T-cell (primary cell): ENCODE measurements around the gene CATSPER2. TPM values are rescaled to one million over a fixed set of nuclear protein-coding genes. Genes with fewer than 3 reads are reported as not detected.
"Not testable (repeated sequence)": the region's sequence is repeated elsewhere in the genome, so short reads cannot be mapped to it uniquely, and the experiment has no call there.

Experiments
- ATAC-seq, 4 experiments: fragments of 200-7000 bp in 3 of 4; fragments of 150-1000 bp in 1 of 4; cut with Tn5 transposase; replicated peaks in 1 of 4; 1 replicate in 3 of 4; 2 replicates in 1 of 4; pipeline ENCODE4 v1.10.0; 2021; ENCODE audit warnings: moderate library complexity in 3 of 4, mild to moderate bottlenecking in 2 of 4, moderate number of reproducible peaks in 1 of 4
- CTCF ChIA-PET, 2 donors: fragments of 300-600 bp; sonication (Branson Sonifier 250); formaldehyde crosslinking; loops; one replicate each; lab custom pipeline; 2022; ENCODE audit warnings: antibody characterized with exemption in 2 of 2; lab: Charles Lee
- POLR2A ChIA-PET, 2 donors: fragments of 300-600 bp; sonication (Branson Sonifier 250); formaldehyde crosslinking; loops; one replicate each; lab custom pipeline; 2022; ENCODE audit warnings: antibody characterized with exemption in 2 of 2; lab: Charles Lee
- DNase-seq, 35 experiments: peaks; one replicate each; pipeline versions ENCODE4 v3.0.0 to v3.0.0-alpha.2; 2013 to 2023
- H3K27ac ChIP-seq: one replicate; pipeline ENCODE4 v1.5.1; 2013; ENCODE audit warnings: low read length
- H3K27me3 ChIP-seq, 2 experiments: replicated peaks in 1 of 2; 1 replicate in 1 of 2; 2 replicates in 1 of 2; pipeline versions ENCODE4 v1.6.1 to v1.7.0; 2013; ENCODE audit warnings: low read length in 1 of 2, mixed read lengths in 1 of 2; ENCODE audit not compliant: control insufficient read depth in 2 of 2, insufficient read depth in 2 of 2; ENCODE audit errors: extremely low read depth in 1 of 2
- H3K36me3 ChIP-seq, 2 donors: 1 replicate in 1 of 2; 2 replicates in 1 of 2; pipeline versions ENCODE4 v1.6.1 to v1.7.0; 2013; ENCODE audit warnings: low read length in 1 of 2; ENCODE audit not compliant: control insufficient read depth in 2 of 2, insufficient read depth in 1 of 2; ENCODE audit errors: extremely low read depth in 1 of 2
- H3K4me1 ChIP-seq, 2 experiments: 1 replicate in 1 of 2; 2 replicates in 1 of 2; pipeline versions ENCODE4 v1.6.1 to v1.7.0; 2013; ENCODE audit warnings: low read length in 2 of 2, mixed read lengths in 1 of 2; ENCODE audit not compliant: insufficient read depth in 2 of 2, control insufficient read depth in 1 of 2; ENCODE audit errors: extremely low read depth in 1 of 2
- H3K4me3 ChIP-seq, 2 donors: 1 replicate in 1 of 2; 2 replicates in 1 of 2; pipeline versions ENCODE4 v1.5.1 to v1.7.0; 2013; ENCODE audit warnings: mild to moderate bottlenecking in 2 of 2, low read length in 1 of 2, moderate library complexity in 1 of 2; ENCODE audit not compliant: control insufficient read depth in 1 of 2; ENCODE audit errors: extremely low read depth in 1 of 2
- H3K9me3 ChIP-seq: 2 replicates; pipeline ENCODE4 v1.7.0; 2013
- H3K27ac Mint-ChIP-seq, 2 donors: one replicate each; pipeline ENCODE4 v1.8.0; 2020 to 2021; ENCODE audit warnings: mild to moderate bottlenecking in 2 of 2, mixed read lengths in 2 of 2
- H3K27me3 Mint-ChIP-seq, 2 donors: one replicate each; pipeline ENCODE4 v1.8.0; 2021 to 2022; ENCODE audit warnings: mixed read lengths in 2 of 2
- H3K36me3 Mint-ChIP-seq: one replicate; pipeline ENCODE4 v1.8.0; 2021; ENCODE audit warnings: mixed read lengths
- H3K4me1 Mint-ChIP-seq, 3 donors: one replicate each; pipeline ENCODE4 v1.8.0; 2020 to 2022; ENCODE audit warnings: mixed read lengths in 3 of 3, mild to moderate bottlenecking in 1 of 3
- H3K4me3 Mint-ChIP-seq, 3 donors: one replicate each; pipeline ENCODE4 v1.8.0; 2020 to 2022; ENCODE audit warnings: mild to moderate bottlenecking in 3 of 3, mixed read lengths in 3 of 3, moderate library complexity in 3 of 3
- H3K9me3 Mint-ChIP-seq, 3 donors: one replicate each; pipeline ENCODE4 v1.8.0; 2020 to 2022; ENCODE audit warnings: mixed read lengths in 3 of 3
- WGBS: methylation state at CpG from one replicate; pipeline ENCODE4 v1.1.5; 2013; ENCODE audit warnings: missing lambda C conversion rate; ENCODE audit not compliant: insufficient coverage; 5-methylcytosine and 5-hydroxymethylcytosine counted together
- total RNA-seq, 35 experiments: library from RNA in 6 of 35; stranded (reverse) in 6 of 35; fragments of 120-200 nt in 1 of 35; gene quantifications; one replicate each; pipeline versions ENCODE4 v1.2.1 to v1.2.4 and lab custom pipeline; 2013 to 2026

Gene CATSPER2
- total RNA-seq, 5 donors from 2014 or later (not counting 1 experiment from before 2014, with no cell fraction given), result 6.6 to 10.5 (median 8.3) TPM

- no CpG with 5 or more reads among the region's 8 CpGs for WGBS
- DNase-seq, H3K4me3 ChIP-seq, H3K27ac ChIP-seq, H3K4me1 ChIP-seq, H3K27ac Mint-ChIP-seq, H3K4me1 Mint-ChIP-seq, H3K9me3 Mint-ChIP-seq, CTCF ChIA-PET, H3K36me3 Mint-ChIP-seq, H3K27me3 ChIP-seq, H3K36me3 ChIP-seq, ATAC-seq, H3K27me3 Mint-ChIP-seq, H3K4me3 Mint-ChIP-seq, H3K9me3 ChIP-seq, POLR2A ChIA-PET: not testable (repeated sequence)
Observed at GRCh38 chr15:43663333-43663732, 14.7 kb upstream of the CATSPER2 start.

GRCh38 chr15:43662293-43662692, 13.6 kb upstream of the CATSPER2 start:
- ATAC-seq, H3K27me3 ChIP-seq, H3K27ac Mint-ChIP-seq, H3K27ac ChIP-seq, H3K4me1 Mint-ChIP-seq, H3K36me3 Mint-ChIP-seq, H3K4me1 ChIP-seq, DNase-seq, H3K4me3 Mint-ChIP-seq, H3K36me3 ChIP-seq, H3K27me3 Mint-ChIP-seq, H3K4me3 ChIP-seq, H3K9me3 Mint-ChIP-seq, CTCF ChIA-PET, POLR2A ChIA-PET, H3K9me3 ChIP-seq: not testable (repeated sequence)
- WGBS, result no CpG with 5 or more reads among the region's 2 CpGs

GRCh38 chr15:43659727-43660126, 11.1 kb upstream of the CATSPER2 start:
- H3K4me3 Mint-ChIP-seq, H3K9me3 ChIP-seq, ATAC-seq, H3K36me3 Mint-ChIP-seq, H3K4me3 ChIP-seq, POLR2A ChIA-PET, H3K27me3 Mint-ChIP-seq, H3K4me1 Mint-ChIP-seq, H3K27me3 ChIP-seq, CTCF ChIA-PET, DNase-seq, H3K4me1 ChIP-seq, H3K27ac ChIP-seq, H3K36me3 ChIP-seq, H3K27ac Mint-ChIP-seq, H3K9me3 Mint-ChIP-seq: not testable (repeated sequence)
- no CpG with 5 or more reads among the region's 10 CpGs for WGBS

GRCh38 chr15:43649430-43649926, 834 bp upstream of the CATSPER2 start:
- H3K27me3 Mint-ChIP-seq, H3K9me3 ChIP-seq, H3K9me3 Mint-ChIP-seq, H3K27ac ChIP-seq, H3K4me1 ChIP-seq, H3K27ac Mint-ChIP-seq, H3K4me1 Mint-ChIP-seq, CTCF ChIA-PET, H3K4me3 ChIP-seq, H3K27me3 ChIP-seq, H3K36me3 ChIP-seq, DNase-seq, H3K4me3 Mint-ChIP-seq: not testable (repeated sequence)
- POLR2A ChIA-PET, result interaction anchor here in 1 of 2 donors (0.6 kb wide), 1 partner anchor 11 kb away, joined by 6 read pairs; no protein-coding TSS in a partner anchor
- 100% methylated on average over 4 of the region's 16 CpGs for WGBS
- H3K36me3 Mint-ChIP-seq, result peaks cover 29% of the 10 kb centered on the region
- peak in 2 of 4 experiments; percentile 24 to 32 for ATAC-seq

GRCh38 chr15:43638464-43639204, 10.0 kb downstream of the CATSPER2 start:
- H3K4me1 ChIP-seq, DNase-seq, H3K4me3 Mint-ChIP-seq, H3K9me3 Mint-ChIP-seq, CTCF ChIA-PET, H3K27me3 ChIP-seq, H3K27me3 Mint-ChIP-seq, H3K4me1 Mint-ChIP-seq, H3K36me3 Mint-ChIP-seq, H3K27ac Mint-ChIP-seq, H3K36me3 ChIP-seq, H3K4me3 ChIP-seq, ATAC-seq, H3K27ac ChIP-seq, H3K9me3 ChIP-seq: not testable (repeated sequence)
- POLR2A ChIA-PET, result interaction anchor here in 1 of 2 donors (0.7 kb wide), 1 partner anchor 11 kb away, joined by 6 read pairs; no protein-coding TSS in a partner anchor
- 97% methylated on average over 4 of the region's 8 CpGs for WGBS

GRCh38 chr15:43626937-43627336, 21.7 kb downstream of the CATSPER2 start:
- POLR2A ChIA-PET, H3K27ac Mint-ChIP-seq: not testable (repeated sequence)

More at GRCh38 chr15:43626937-43627336, 21.7 kb downstream of the CATSPER2 start:
- H3K36me3 ChIP-seq, H3K27me3 ChIP-seq, DNase-seq, H3K9me3 ChIP-seq, H3K27me3 Mint-ChIP-seq, H3K4me3 ChIP-seq, H3K27ac ChIP-seq, CTCF ChIA-PET, H3K4me3 Mint-ChIP-seq, H3K36me3 Mint-ChIP-seq, H3K4me1 Mint-ChIP-seq, ATAC-seq, H3K4me1 ChIP-seq, H3K9me3 Mint-ChIP-seq: not testable (repeated sequence)
